Body of pancreas (tissue), 4 donors: ENCODE data around the gene PRUNE2. TPM values are rescaled to one million over a fixed set of nuclear protein-coding genes. Genes with fewer than 3 reads are reported as not detected.

ENCODE experiments used
- ATAC-seq: fragments of 150-250 bp; one replicate; pipeline ENCODE4 v1.9.1; 2016
- DNase-seq, 4 donors: peaks; one replicate each; pipeline ENCODE4 v3.0.0-alpha.2; 2019
- H3K27ac ChIP-seq, 4 donors: fragments of 200-600 bp; sonication (generic); 1 replicate in 3 of 4; 2 replicates in 1 of 4; pipeline versions ENCODE4 v1.5.1 to v1.6.1; 2016 to 2019; ENCODE audit warnings: mild to moderate bottlenecking in 1 of 4, mixed read lengths in 1 of 4, moderate library complexity in 1 of 4
- H3K27me3 ChIP-seq, 2 donors: fragments of 200-600 bp; sonication (generic); one replicate each; pipeline ENCODE4 v1.6.0; 2016; ENCODE audit warnings: mild to moderate bottlenecking in 1 of 2
- H3K36me3 ChIP-seq, 2 donors: fragments of 200-600 bp; sonication (generic); replicated peaks in 1 of 2; 2 replicates each; pipeline ENCODE4 v1.5.1; 2016; ENCODE audit warnings: low read depth in 2 of 2; ENCODE audit not compliant: insufficient read depth in 1 of 2
- H3K4me1 ChIP-seq: fragments of 200-600 bp; sonication (generic); one replicate; pipeline ENCODE4 v1.6.0; 2016
- H3K4me3 ChIP-seq, 2 donors: fragments of 200-600 bp; sonication (generic); 1 replicate in 1 of 2; 2 replicates in 1 of 2; pipeline ENCODE4 v1.5.1; 2016 to 2019
- H3K9me3 ChIP-seq, 3 donors: fragments of 200-600 bp; sonication (generic); 1 replicate in 2 of 3; 2 replicates in 1 of 3; pipeline ENCODE4 v1.5.1; 2016
- POLR2A ChIP-seq, 3 donors: fragments of 450-650 bp; IDR thresholded peaks; one replicate each; pipeline ENCODE4 v1.6.1; 2016; ENCODE audit warnings: antibody characterized with exemption in 3 of 3, mild to moderate bottlenecking in 2 of 3
- WGBS, 2 donors: methylation state at CpG; one replicate each; pipeline ENCODE4 v1.1.5; 2017; 5-methylcytosine and 5-hydroxymethylcytosine counted together
- intact Hi-C: fragments of 100-400 bp; cut with DNase I; formaldehyde crosslinking; loops from one replicate; pipeline ENCODE4 v1.15.1; 2023
- total RNA-seq, 2 donors: library from RNA; depleted of rRNA; stranded (reverse); fragments of >200 nt; gene quantifications; one replicate each; pipeline ENCODE4 v1.1.0, GENCODE V29; 2016
- TF ChIP-seq, protein P1 (sequence below), 7 experiments: fragments of 450-650 bp in 4 of 7; fragments of 200-600 bp in 3 of 7; sonication (generic) in 3 of 7; IDR thresholded peaks; one replicate each; pipeline ENCODE4 v1.5.1; 2016 to 2019; ENCODE audit warnings: antibody characterized with exemption in 7 of 7

Gene PRUNE2
- total RNA-seq, 2 donors from 2014 or later = 3.9 to 15.2 TPM

DNA sequence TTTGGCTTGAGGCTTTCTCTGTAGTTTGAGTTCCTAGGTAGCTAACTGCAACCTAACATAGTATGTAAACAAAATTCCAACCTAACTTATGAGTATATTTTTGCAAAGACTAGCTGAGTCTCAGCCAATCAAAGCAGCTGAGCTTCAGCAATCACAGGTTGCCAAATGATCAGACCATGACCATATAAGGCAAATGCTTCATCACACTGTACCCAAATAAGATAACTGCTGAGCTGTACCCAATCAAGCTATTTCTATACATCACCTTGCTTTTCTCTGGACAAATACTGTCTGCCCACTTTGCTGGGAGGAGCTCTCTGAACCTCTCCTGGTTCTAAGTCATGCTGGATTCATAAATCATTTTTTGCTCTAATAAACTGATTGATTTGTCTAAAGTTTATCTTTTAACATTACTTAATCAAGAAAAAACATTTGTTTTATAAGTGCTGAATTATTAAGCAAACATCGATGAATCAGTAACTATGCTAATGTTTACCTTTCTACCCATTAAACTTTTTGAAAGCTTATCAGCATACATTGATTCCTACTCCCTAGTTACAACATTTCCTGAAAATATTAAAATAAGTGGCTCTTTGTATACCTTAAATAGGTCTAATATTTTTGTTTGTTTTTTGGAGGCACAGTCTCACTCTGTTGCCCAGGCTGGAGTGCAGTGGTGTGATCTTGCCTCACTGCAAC is 271.4 kb downstream of the PRUNE2 start:
- H3K27me3 ChIP-seq = no peaks in the 10 kb centered on the region
- peaks cover 11% of the 10 kb centered on the region for H3K4me1 ChIP-seq
- WGBS, 2 donors = 22 to 27% methylated on average over 1 of the region's 1 CpG
- no peak for TF ChIP-seq POLR2A (IDR thresholded peaks at IDR 0.05)
- TF ChIP-seq, protein P1, sequence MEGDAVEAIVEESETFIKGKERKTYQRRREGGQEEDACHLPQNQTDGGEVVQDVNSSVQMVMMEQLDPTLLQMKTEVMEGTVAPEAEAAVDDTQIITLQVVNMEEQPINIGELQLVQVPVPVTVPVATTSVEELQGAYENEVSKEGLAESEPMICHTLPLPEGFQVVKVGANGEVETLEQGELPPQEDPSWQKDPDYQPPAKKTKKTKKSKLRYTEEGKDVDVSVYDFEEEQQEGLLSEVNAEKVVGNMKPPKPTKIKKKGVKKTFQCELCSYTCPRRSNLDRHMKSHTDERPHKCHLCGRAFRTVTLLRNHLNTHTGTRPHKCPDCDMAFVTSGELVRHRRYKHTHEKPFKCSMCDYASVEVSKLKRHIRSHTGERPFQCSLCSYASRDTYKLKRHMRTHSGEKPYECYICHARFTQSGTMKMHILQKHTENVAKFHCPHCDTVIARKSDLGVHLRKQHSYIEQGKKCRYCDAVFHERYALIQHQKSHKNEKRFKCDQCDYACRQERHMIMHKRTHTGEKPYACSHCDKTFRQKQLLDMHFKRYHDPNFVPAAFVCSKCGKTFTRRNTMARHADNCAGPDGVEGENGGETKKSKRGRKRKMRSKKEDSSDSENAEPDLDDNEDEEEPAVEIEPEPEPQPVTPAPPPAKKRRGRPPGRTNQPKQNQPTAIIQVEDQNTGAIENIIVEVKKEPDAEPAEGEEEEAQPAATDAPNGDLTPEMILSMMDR (IDR thresholded peaks at IDR 0.05) = no peak
- H3K36me3 ChIP-seq = no peaks in the 10 kb centered on the region
- intact Hi-C loops = no loop called here
- H3K4me3 ChIP-seq = no peak overlapping the region
- no peak overlapping the region for H3K27ac ChIP-seq
- peak; percentile 77 for ATAC-seq
- H3K9me3 ChIP-seq = no peaks in the 10 kb centered on the region
- no peak for DNase-seq

DNA sequence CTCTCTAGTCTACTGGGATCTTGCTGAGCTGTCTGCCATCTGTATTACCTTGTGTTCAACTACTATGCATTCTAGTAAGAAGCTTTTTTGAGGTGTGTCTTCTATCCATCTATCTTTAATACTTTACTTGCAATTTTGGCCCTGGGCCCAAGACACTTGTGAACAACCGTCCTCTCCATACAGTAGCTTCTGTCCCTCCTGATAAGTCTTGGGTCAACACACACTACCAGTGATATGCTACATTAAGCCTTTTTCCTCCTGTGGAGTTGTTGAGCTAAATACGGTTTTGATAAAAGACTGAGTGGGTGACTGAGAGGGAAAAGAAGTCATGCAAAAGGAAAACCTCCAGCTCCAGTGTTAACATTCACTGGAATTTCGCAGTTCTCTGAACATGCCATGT is 275.0 kb downstream of the PRUNE2 start:
- Histone ChIP-seq H3K27me3 (no peaks in the 10 kb centered on the region), H3K36me3 (no peaks in the 10 kb centered on the region), H3K9me3 (no peaks in the 10 kb centered on the region), H3K4me3 (no peak overlapping the region), H3K4me1 (peaks cover 11% of the 10 kb centered on the region), H3K27ac (no peak overlapping the region)
- intact Hi-C loops = no loop called here
- TF ChIP-seq, protein P1 (IDR thresholded peaks at IDR 0.05) = no peak
- no peak for TF ChIP-seq POLR2A (IDR thresholded peaks at IDR 0.05)
- DNase-seq (no peak), ATAC-seq (no peak)
- 72 to 86% methylated on average over 3 of the region's 3 CpGs for WGBS, 2 donors

DNA sequence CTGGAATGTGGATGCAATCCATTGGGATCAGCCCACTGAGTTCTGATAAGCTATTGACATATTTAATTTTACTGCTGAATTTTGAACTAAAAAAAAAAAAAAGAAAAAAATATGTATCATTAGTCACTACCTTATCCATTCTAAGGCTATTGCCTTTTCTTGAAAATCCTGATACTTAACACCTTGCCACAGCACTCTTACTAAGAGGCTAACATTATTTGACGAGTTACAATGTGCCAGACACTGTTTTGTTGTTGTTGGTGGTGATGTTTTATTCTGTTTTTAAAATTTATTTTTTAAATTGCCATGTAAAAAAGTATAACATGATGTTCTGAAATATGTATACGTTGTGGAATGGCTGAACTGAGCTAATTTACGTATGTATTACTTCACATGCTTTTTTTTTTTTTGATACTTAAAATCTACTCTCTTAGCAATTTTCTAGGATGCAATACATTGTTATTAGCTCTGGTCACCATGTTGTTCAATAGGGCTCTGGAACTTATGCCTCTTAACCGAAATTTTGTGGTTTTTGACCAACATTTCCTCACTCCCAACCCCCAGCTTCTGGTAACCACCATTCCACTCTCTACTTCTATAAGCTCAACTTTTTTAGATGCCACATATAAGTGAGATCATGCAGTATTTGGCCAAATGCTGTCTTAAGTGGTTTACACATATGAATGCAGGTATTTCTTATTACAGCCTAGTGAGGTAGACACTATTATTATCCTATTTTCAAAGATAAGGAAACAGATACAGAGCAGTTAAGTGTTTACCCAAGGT is 276.5 kb downstream of the PRUNE2 start:
- ATAC-seq (no peak), DNase-seq (no peak)
- peaks cover 3% of the 10 kb centered on the region for H3K4me1 ChIP-seq
- no peak overlapping the region for H3K4me3 ChIP-seq
- no peaks in the 10 kb centered on the region for H3K9me3 ChIP-seq
- no peak for TF ChIP-seq POLR2A (IDR thresholded peaks at IDR 0.05)
- TF ChIP-seq, protein P1 (IDR thresholded peaks at IDR 0.05) = no peak
- no peaks in the 10 kb centered on the region for H3K27me3 ChIP-seq
- H3K27ac ChIP-seq = no peak overlapping the region
- no peaks in the 10 kb centered on the region for H3K36me3 ChIP-seq
- WGBS, 2 donors = 78 to 92% methylated on average over 4 of the region's 4 CpGs
- intact Hi-C loops = no loop called here

DNA sequence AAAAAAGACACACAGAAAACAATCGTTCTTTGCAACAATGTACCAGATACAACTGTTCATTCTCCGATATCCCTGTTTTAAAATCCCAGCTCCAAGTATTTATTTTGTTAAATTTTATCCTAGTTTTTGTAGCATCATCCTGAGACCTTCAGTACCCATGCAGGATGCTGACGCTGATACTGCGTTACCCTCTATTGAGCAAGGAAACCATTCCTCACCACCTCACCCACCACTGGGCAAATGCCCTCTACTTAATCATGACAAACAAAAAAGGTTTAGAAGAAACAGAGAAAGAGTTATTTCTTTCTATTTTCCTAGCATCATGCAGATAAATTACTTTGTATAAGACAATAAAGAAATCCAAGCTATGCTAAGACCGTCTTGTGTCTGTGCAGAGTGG is 277.8 kb downstream of the PRUNE2 start:
- 91 to 94% methylated on average over 5 of the region's 5 CpGs for WGBS, 2 donors
- no peak overlapping the region for H3K4me3 ChIP-seq
- no peak for TF ChIP-seq POLR2A (IDR thresholded peaks at IDR 0.05)
- TF ChIP-seq, protein P1 (IDR thresholded peaks at IDR 0.05) = no peak
- H3K4me1 ChIP-seq = no peaks in the 10 kb centered on the region
- intact Hi-C loops = no loop called here
- H3K27me3 ChIP-seq = no peaks in the 10 kb centered on the region
- DNase-seq (no peak), ATAC-seq (no peak)
- H3K27ac ChIP-seq = no peak overlapping the region
- no peaks in the 10 kb centered on the region for H3K36me3 ChIP-seq
- H3K9me3 ChIP-seq = no peaks in the 10 kb centered on the region
